Lung (tissue), 12 donors: ENCODE data around the gene ENPP5. TPM values are rescaled to one million over a fixed set of nuclear protein-coding genes. Genes with fewer than 3 reads are reported as not detected.

ENCODE experiments used
- ATAC-seq: fragments of 200-7000 bp; cut with Tn5 transposase; one replicate; pipeline ENCODE4 v1.9.1; 2020; ENCODE audit warnings: moderate number of reproducible peaks; ENCODE audit not compliant: insufficient read depth, low FRiP score
- DNase-seq, 3 donors: peaks; one replicate each; pipeline ENCODE4 v3.0.0-alpha.2; 2013 to 2017
- H3K27ac ChIP-seq, 2 donors: one replicate each; pipeline ENCODE4 v1.5.1; 2013; ENCODE audit warnings: mild to moderate bottlenecking in 2 of 2, moderate library complexity in 2 of 2, control low read depth in 1 of 2, inconsistent platforms in 1 of 2, low read depth in 1 of 2, low read length in 1 of 2
- H3K27me3 ChIP-seq, 3 donors: one replicate each; pipeline ENCODE4 v1.5.1; 2013; ENCODE audit warnings: low read length in 2 of 3; ENCODE audit not compliant: control insufficient read depth in 3 of 3, insufficient read depth in 3 of 3
- H3K36me3 ChIP-seq, 4 donors: one replicate each; pipeline ENCODE4 v1.5.1; 2013; ENCODE audit warnings: low read length in 4 of 4, mild to moderate bottlenecking in 1 of 4, moderate library complexity in 1 of 4; ENCODE audit not compliant: control insufficient read depth in 4 of 4, insufficient read depth in 4 of 4
- H3K4me1 ChIP-seq, 5 donors: one replicate each; pipeline ENCODE4 v1.5.1; 2013; ENCODE audit warnings: low read length in 5 of 5, mild to moderate bottlenecking in 2 of 5, moderate library complexity in 1 of 5; ENCODE audit not compliant: control insufficient read depth in 5 of 5, insufficient read depth in 5 of 5
- H3K4me3 ChIP-seq: one replicate; pipeline ENCODE4 v1.5.1; 2013; ENCODE audit warnings: mild to moderate bottlenecking, control low read depth, moderate library complexity
- H3K9ac ChIP-seq, 2 donors: one replicate each; pipeline ENCODE4 v1.5.1; 2013; ENCODE audit warnings: low read length in 2 of 2, control low read depth in 1 of 2; ENCODE audit not compliant: insufficient read depth in 1 of 2
- H3K9me3 ChIP-seq, 4 donors: one replicate each; pipeline ENCODE4 v1.5.1; 2013; ENCODE audit warnings: low read length in 3 of 4, mild to moderate bottlenecking in 1 of 4, moderate library complexity in 1 of 4; ENCODE audit not compliant: control insufficient read depth in 4 of 4, insufficient read depth in 3 of 4
- CTCF ChIP-seq: IDR thresholded peaks from 2 replicates; pipeline ENCODE4 v1.5.1; 2012; ENCODE audit warnings: mild to moderate bottlenecking; ENCODE audit errors: control extremely low read depth, extremely low read depth
- WGBS, 2 donors: extraction: QIAGEN DNeasy Blood & Tissue Kit; methylation state at CpG; one replicate each; pipeline ENCODE4 v1.1.7; 2013; 5-methylcytosine and 5-hydroxymethylcytosine counted together
- polyA plus RNA-seq, 2 donors: library from polyadenylated mRNA; stranded (reverse); fragments of 200-250 nt; gene quantifications; one replicate each; pipeline ENCODE4 v1.2.1, GENCODE V29; 2013
- total RNA-seq, 2 donors: library from RNA; depleted of rRNA in 1 of 2; stranded (reverse); fragments of >200 nt in 1 of 2; gene quantifications; one replicate each; pipeline ENCODE4 v1.2.1, GENCODE V29; 2014 to 2021
- donor health status: control.
- donor health status: control.
- donor health status: Bipolar disorder and iron deficiency.
- donor health status: healthy.
- donor health status: DM: yes; HTN: yes; CAD: no.

The ENPP5 gene
- total and polyA plus RNA-seq, 4 donors: 5.0 to 19.2 (median 8.4) TPM

- no peak overlapping the region for H3K27ac ChIP-seq
- H3K36me3 ChIP-seq: no peaks in the 10 kb centered on the region
- H3K9ac ChIP-seq: no peak overlapping the region
- no peak for TF ChIP-seq CTCF
- H3K27me3 ChIP-seq: no peaks in the 10 kb centered on the region
- 74 to 79% methylated on average over 1 of the region's 1 CpG for WGBS, 2 donors
- no peak overlapping the region for H3K4me3 ChIP-seq
- H3K4me1 ChIP-seq: peaks cover 0 to 3% (median 0%) of the 10 kb centered on the region in 5 donors
- DNase-seq (peak in 2 of 3 donors; percentile 6 to 32), ATAC-seq (no peak)
- no peaks in the 10 kb centered on the region for H3K9me3 ChIP-seq
Measured at GRCh38 chr6:46186583-46186982, 15.8 kb upstream of the ENPP5 start.

- WGBS, 2 donors: 49 to 75% methylated on average over 4 of the region's 4 CpGs
- Histone ChIP-seq H3K9me3 (no peaks in the 10 kb centered on the region), H3K27me3 (no peaks in the 10 kb centered on the region), H3K27ac (no peak overlapping the region), H3K9ac (no peak overlapping the region), H3K4me1 (peaks cover 0 to 3% (median 0%) of the 10 kb centered on the region in 5 donors), H3K36me3 (no peaks in the 10 kb centered on the region), H3K4me3 (no peak overlapping the region)
- TF ChIP-seq CTCF: no peak
- no peak for ATAC-seq
- DNase-seq: peak in 2 of 3 donors; percentile 23 to 32
Measured at GRCh38 chr6:46184114-46184513, 13.3 kb upstream of the ENPP5 start.

- 73 to 86% methylated on average over 3 of the region's 3 CpGs for WGBS, 2 donors
- no peaks in the 10 kb centered on the region for H3K36me3 ChIP-seq
- H3K27me3 ChIP-seq: no peaks in the 10 kb centered on the region
- no peaks in the 10 kb centered on the region for H3K9me3 ChIP-seq
- H3K4me1 ChIP-seq: peaks cover 0 to 1% (median 0%) of the 10 kb centered on the region in 5 donors
- ATAC-seq (no peak), DNase-seq (no peak)
- TF ChIP-seq CTCF: no peak
- H3K27ac ChIP-seq: no peak overlapping the region
- H3K4me3 ChIP-seq: no peak overlapping the region
- H3K9ac ChIP-seq: no peak overlapping the region
Measured at GRCh38 chr6:46175976-46176375, 5.2 kb upstream of the ENPP5 start.

- Histone ChIP-seq H3K27me3 (no peaks in the 10 kb centered on the region), H3K4me3 (no peak overlapping the region), H3K9me3 (no peaks in the 10 kb centered on the region), H3K27ac (no peak overlapping the region), H3K4me1 (peaks cover 0 to 3% (median 0%) of the 10 kb centered on the region in 5 donors), H3K36me3 (no peaks in the 10 kb centered on the region), H3K9ac (no peak overlapping the region)
- 84 to 87% methylated on average over 4 of the region's 4 CpGs for WGBS, 2 donors
- ATAC-seq (no peak), DNase-seq (no peak)
- TF ChIP-seq CTCF: no peak
Measured at GRCh38 chr6:46175446-46175845, 4.7 kb upstream of the ENPP5 start.
